NT2/D1 (cell line): ENCODE data around the gene CACNA1C.

ENCODE experiments used
- DNase-seq: peaks from one replicate; pipeline ENCODE4 v3.0.0-alpha.2; 2011; ENCODE audit warnings: low read depth, low spot score
- H3K27me3 ChIP-seq: 2 replicates; pipeline ENCODE4 v1.6.0; 2011; ENCODE audit warnings: mild to moderate bottlenecking; ENCODE audit not compliant: insufficient read length, insufficient read depth
- H3K36me3 ChIP-seq: 2 replicates; pipeline ENCODE4 v1.6.1; 2011; ENCODE audit warnings: mild to moderate bottlenecking, low read length, mixed read lengths; ENCODE audit not compliant: insufficient read depth, insufficient read length
- H3K4me1 ChIP-seq: 2 replicates; pipeline ENCODE4 v1.5.1; 2011; ENCODE audit not compliant: insufficient read depth, insufficient read length
- H3K4me3 ChIP-seq: 2 replicates; pipeline ENCODE4 v1.5.1; 2011; ENCODE audit warnings: low read depth; ENCODE audit not compliant: insufficient read length
- H3K9ac ChIP-seq: 2 replicates; pipeline ENCODE4 v1.6.0; 2011; ENCODE audit warnings: low read depth; ENCODE audit not compliant: insufficient read length
- H3K9me3 ChIP-seq: 2 replicates; pipeline ENCODE4 v1.5.1; 2011; ENCODE audit warnings: mild to moderate bottlenecking, low read length; ENCODE audit not compliant: insufficient read depth
- SUZ12 ChIP-seq: IDR thresholded peaks from 2 replicates; pipeline ENCODE4 v1.6.1; 2011; ENCODE audit not compliant: insufficient read length, insufficient read depth; ENCODE audit errors: extremely low read depth
- YY1 ChIP-seq: IDR thresholded peaks from 2 replicates; pipeline ENCODE4 v1.6.1; 2011; ENCODE audit not compliant: insufficient read length, insufficient read depth
- ZNF274 ChIP-seq: IDR thresholded peaks from 2 replicates; pipeline ENCODE4 v1.6.1; 2011; ENCODE audit warnings: mild to moderate bottlenecking, low read depth, low read length

Gene CACNA1C

GRCh38 chr12:2264651-2265232, 212.0 kb downstream of the CACNA1C start:
- no peaks in the 10 kb centered on the region for H3K9me3 ChIP-seq
- H3K36me3 ChIP-seq = no peaks in the 10 kb centered on the region
- no peak for DNase-seq
- no peak overlapping the region for H3K4me3 ChIP-seq
- H3K4me1 ChIP-seq = peaks cover 20% of the 10 kb centered on the region
- no peak for TF ChIP-seq ZNF274
- no peak for TF ChIP-seq YY1
- no peak for TF ChIP-seq SUZ12
- no peak overlapping the region for H3K9ac ChIP-seq
- H3K27me3 ChIP-seq = no peaks in the 10 kb centered on the region

- no peaks in the 10 kb centered on the region for H3K27me3 ChIP-seq
- no peak overlapping the region for H3K9ac ChIP-seq
- peaks cover 20% of the 10 kb centered on the region for H3K4me1 ChIP-seq
- H3K9me3 ChIP-seq = no peaks in the 10 kb centered on the region
- no peak overlapping the region for H3K4me3 ChIP-seq
- DNase-seq = no peak
- no peaks in the 10 kb centered on the region for H3K36me3 ChIP-seq
- no peak for TF ChIP-seq YY1
- TF ChIP-seq ZNF274 = no peak
- no peak for TF ChIP-seq SUZ12
Observed at GRCh38 chr12:2265461-2266167, 212.8 kb downstream of the CACNA1C start.

GRCh38 chr12:2266666-2267620, 214.2 kb downstream of the CACNA1C start:
- no peak for DNase-seq
- Histone ChIP-seq H3K27me3 (no peaks in the 10 kb centered on the region), H3K36me3 (no peaks in the 10 kb centered on the region), H3K4me1 (peaks cover 20% of the 10 kb centered on the region), H3K9me3 (no peaks in the 10 kb centered on the region), H3K4me3 (no peak overlapping the region), H3K9ac (no peak overlapping the region)
- TF ChIP-seq ZNF274 (no peak), SUZ12 (no peak), YY1 (no peak)

GRCh38 chr12:2267703-2268470, 215.1 kb downstream of the CACNA1C start:
- Histone ChIP-seq H3K36me3 (no peaks in the 10 kb centered on the region), H3K4me1 (peaks cover 20% of the 10 kb centered on the region), H3K4me3 (no peak overlapping the region), H3K9ac (no peak overlapping the region), H3K9me3 (no peaks in the 10 kb centered on the region), H3K27me3 (no peaks in the 10 kb centered on the region)
- no peak for DNase-seq
- TF ChIP-seq SUZ12 = no peak
- TF ChIP-seq YY1 = no peak
- TF ChIP-seq ZNF274 = no peak

- H3K4me3 ChIP-seq = no peak overlapping the region
- H3K4me1 ChIP-seq = peaks cover 21% of the 10 kb centered on the region
- H3K36me3 ChIP-seq = no peaks in the 10 kb centered on the region
- H3K27me3 ChIP-seq = no peaks in the 10 kb centered on the region
- H3K9ac ChIP-seq = no peak overlapping the region
- H3K9me3 ChIP-seq = no peaks in the 10 kb centered on the region
- no peak for DNase-seq
- TF ChIP-seq ZNF274 (no peak), SUZ12 (no peak), YY1 (no peak)
Observed at GRCh38 chr12:2268471-2269286, 215.9 kb downstream of the CACNA1C start.

GRCh38 chr12:2270846-2271245, 218.1 kb downstream of the CACNA1C start:
- no peaks in the 10 kb centered on the region for H3K36me3 ChIP-seq
- no peaks in the 10 kb centered on the region for H3K27me3 ChIP-seq
- peaks cover 11% of the 10 kb centered on the region for H3K4me1 ChIP-seq
- H3K9ac ChIP-seq = no peak overlapping the region
- H3K4me3 ChIP-seq = no peak overlapping the region
- H3K9me3 ChIP-seq = no peaks in the 10 kb centered on the region
- no peak for DNase-seq
- TF ChIP-seq YY1 = no peak
- no peak for TF ChIP-seq ZNF274
- TF ChIP-seq SUZ12 = no peak

GRCh38 chr12:2271961-2272360, 219.2 kb downstream of the CACNA1C start:
- TF ChIP-seq SUZ12 (no peak), YY1 (no peak), ZNF274 (no peak)
- Histone ChIP-seq H3K9ac (no peak overlapping the region), H3K4me1 (peaks cover 11% of the 10 kb centered on the region), H3K36me3 (no peaks in the 10 kb centered on the region), H3K27me3 (no peaks in the 10 kb centered on the region), H3K4me3 (no peak overlapping the region), H3K9me3 (no peaks in the 10 kb centered on the region)
- DNase-seq = no peak
